A549 treated with AZD9567 at 1 μM for 4 hours (cell line): ENCODE data around the gene SPACA5B. TPM values are rescaled to one million over a fixed set of nuclear protein-coding genes. Genes with fewer than 3 reads are reported as not detected.

Experiments
- total RNA-seq: library from RNA; stranded (reverse); fragments of 200-300 nt; extraction: Qiagen RNA extraction; gene quantifications from 5 replicates; pipeline ENCODE4 v1.2.3, GENCODE V29; 2022; ENCODE audit not compliant: insufficient read depth

The SPACA5B gene
- total RNA-seq: not detected in 5 replicates

GRCh38 chrX:48130326-48130725 is at the start of gene SPACA5B:
Gene SPACA5B (plus strand): TSS chrX:48130626. CDS start chrX:48130688, 62 bp downstream.

Other genes starting within 250 kb of the SPACA5B start
- gene ZNF182, start 126.6 kb upstream of the SPACA5B start, total RNA-seq: 1.1 to 3.4 TPM (median 3.3 TPM) in 5 replicates
- gene SPACA5, start 123.6 kb upstream of the SPACA5B start, total RNA-seq: not detected in 5 replicates
- 0.17 to 0.22 TPM (median 0.19 TPM) in 4 of 5 replicates, not detected in the other for gene ZNF630, start 59.0 kb upstream of the SPACA5B start, total RNA-seq
- gene SSX5, start 66.2 kb downstream of the SPACA5B start, total RNA-seq: not detected in 5 replicates
- gene SSX1, start 124.8 kb downstream of the SPACA5B start, total RNA-seq: not detected in 5 replicates
- not detected in 5 replicates for gene SSX3, start 226.1 kb downstream of the SPACA5B start, total RNA-seq